PC-3 (cell line): Measurements from ENCODE around the gene AGAP5. TPM values are rescaled to one million over a fixed set of nuclear protein-coding genes. Genes with fewer than 3 reads are reported as not detected.

Experiments
- ATAC-seq: fragments of 200-7000 bp; cut with Tn5 transposase; 2 replicates; pipeline ENCODE4 v1.9.1; 2020; ENCODE audit warnings: mild to moderate bottlenecking, moderate library complexity
- BruUV-seq: library from RNA; stranded (reverse); fragments of 400-500 nt; replicated peaks from 2 replicates; lab custom pipeline; 2021; lab: Mats Ljungman, UMichigan
- CTCF ChIA-PET: fragments of 300-600 bp; sonication (Branson Sonifier 250); formaldehyde crosslinking; loops from one replicate; lab custom pipeline; 2022; ENCODE audit warnings: antibody characterized with exemption; lab: Charles Lee
- POLR2A ChIA-PET: fragments of 300-600 bp; sonication (Branson Sonifier 250); formaldehyde crosslinking; loops from one replicate; lab custom pipeline; 2022; ENCODE audit warnings: antibody characterized with exemption; ENCODE audit not compliant: unreplicated experiment; lab: Charles Lee
- DNase-seq: peaks from one replicate; pipeline ENCODE4 v3.0.0-alpha.2; 2015
- H2AFZ ChIP-seq: fragments of 300-600 bp; sonication (generic); 2 replicates; pipeline ENCODE4 v1.6.0; 2016; ENCODE audit warnings: antibody characterized with exemption, low read length
- H3F3A ChIP-seq: fragments of 300-600 bp; sonication (generic); one replicate; pipeline ENCODE4 v1.6.0; 2017; ENCODE audit warnings: antibody characterized with exemption, low read length, control low read depth, mild to moderate bottlenecking; ENCODE audit not compliant: unreplicated experiment
- H3K27ac ChIP-seq: fragments of 300-600 bp; sonication (generic); 2 replicates; pipeline ENCODE4 v1.5.1; 2016; ENCODE audit warnings: mild to moderate bottlenecking, low read length
- H3K27me3 ChIP-seq: fragments of 300-600 bp; sonication (generic); 2 replicates; pipeline ENCODE4 v1.6.1; 2016; ENCODE audit warnings: low read length, mixed read lengths
- H3K36me3 ChIP-seq: fragments of 300-600 bp; sonication (generic); 2 replicates; pipeline ENCODE4 v1.6.1; 2016; ENCODE audit warnings: low read depth, mixed run types, low read length, mixed read lengths
- H3K4me1 ChIP-seq: fragments of 300-600 bp; sonication (generic); 2 replicates; pipeline ENCODE4 v1.5.1; 2016; ENCODE audit warnings: low read length; ENCODE audit not compliant: insufficient read depth
- H3K4me2 ChIP-seq: fragments of 300-600 bp; sonication (generic); 2 replicates; pipeline ENCODE4 v1.6.0; 2016; ENCODE audit warnings: low read length
- H3K4me3 ChIP-seq: fragments of 300-600 bp; sonication (generic); 2 replicates; pipeline ENCODE4 v1.5.1; 2016; ENCODE audit warnings: mild to moderate bottlenecking, low read length, mixed read lengths
- H3K79me2 ChIP-seq: fragments of 300-600 bp; sonication (generic); 2 replicates; pipeline ENCODE4 v1.6.1; 2017; ENCODE audit warnings: low read length, mixed read lengths
- H3K9ac ChIP-seq: fragments of 300-600 bp; sonication (generic); 2 replicates; pipeline ENCODE4 v1.6.0; 2016; ENCODE audit warnings: mild to moderate bottlenecking, low read length
- H3K9me2 ChIP-seq: fragments of 300-600 bp; sonication (generic); replicated peaks from 2 replicates; pipeline ENCODE4 v1.6.1; 2016; ENCODE audit warnings: mixed run types, low read length, mixed read lengths
- H3K9me3 ChIP-seq: fragments of 300-600 bp; sonication (generic); 2 replicates; pipeline ENCODE4 v1.6.1; 2016; ENCODE audit warnings: low read length, mixed read lengths
- H4K20me1 ChIP-seq: fragments of 300-600 bp; sonication (generic); 2 replicates; pipeline ENCODE4 v1.6.1; 2016; ENCODE audit warnings: low read length, mixed read lengths
- EZH2 ChIP-seq: fragments of 300-600 bp; sonication (generic); IDR thresholded peaks from one replicate; pipeline ENCODE4 v1.6.1; 2017; ENCODE audit warnings: antibody characterized with exemption, mild to moderate bottlenecking, low read length; ENCODE audit not compliant: unreplicated experiment
- EZH2phosphoT487 ChIP-seq: fragments of 300-600 bp; sonication (generic); IDR thresholded peaks from 2 replicates; pipeline ENCODE4 v1.6.1; 2018; ENCODE audit warnings: mild to moderate bottlenecking, antibody characterized with exemption, low read length, borderline replicate concordance
- intact Hi-C: fragments of 100-400 bp; cut with micrococcal nuclease; formaldehyde crosslinking; loops from 2 replicates; pipeline ENCODE4 v1.9.0; 2023
- total RNA-seq: library from RNA; depleted of rRNA; stranded (reverse); fragments of >200 nt; gene quantifications from 2 replicates; pipeline ENCODE4 v1.2.3, GENCODE V29; 2014
- TF ChIP-seq, protein P1 (sequence below): fragments of 300-600 bp; sonication (generic); conservative IDR thresholded peaks from 2 replicates; pipeline ENCODE4 v1.5.1; 2017; ENCODE audit warnings: antibody characterized with exemption, low read depth, mild to moderate bottlenecking, low read length

The AGAP5 gene
- total RNA-seq, 1 experiment from 2014 or later, result 15.0 TPM

DNA sequence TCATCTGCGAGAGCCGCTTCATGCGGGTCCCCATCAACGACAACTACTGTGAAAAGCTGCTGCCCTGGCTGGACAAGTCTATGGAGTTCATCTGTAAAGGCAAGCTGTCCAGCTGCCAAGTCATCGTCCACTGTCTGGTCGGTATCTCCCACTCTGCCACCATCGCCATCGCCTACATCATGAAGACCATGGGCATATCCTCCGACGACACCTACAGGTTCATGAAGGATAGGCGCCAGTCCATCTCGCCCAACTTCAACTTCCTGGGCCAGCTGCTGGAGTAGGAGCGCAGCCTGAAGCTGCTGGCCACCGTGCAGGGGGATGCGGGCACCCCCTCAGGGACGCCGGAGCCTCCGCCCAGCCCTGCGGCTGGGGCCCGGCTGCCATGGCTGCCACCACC, 34.5 kb upstream of the AGAP5 start:
- no peak overlapping the region for H2AFZ ChIP-seq
- intact Hi-C loops, result no loop called here

DNA sequence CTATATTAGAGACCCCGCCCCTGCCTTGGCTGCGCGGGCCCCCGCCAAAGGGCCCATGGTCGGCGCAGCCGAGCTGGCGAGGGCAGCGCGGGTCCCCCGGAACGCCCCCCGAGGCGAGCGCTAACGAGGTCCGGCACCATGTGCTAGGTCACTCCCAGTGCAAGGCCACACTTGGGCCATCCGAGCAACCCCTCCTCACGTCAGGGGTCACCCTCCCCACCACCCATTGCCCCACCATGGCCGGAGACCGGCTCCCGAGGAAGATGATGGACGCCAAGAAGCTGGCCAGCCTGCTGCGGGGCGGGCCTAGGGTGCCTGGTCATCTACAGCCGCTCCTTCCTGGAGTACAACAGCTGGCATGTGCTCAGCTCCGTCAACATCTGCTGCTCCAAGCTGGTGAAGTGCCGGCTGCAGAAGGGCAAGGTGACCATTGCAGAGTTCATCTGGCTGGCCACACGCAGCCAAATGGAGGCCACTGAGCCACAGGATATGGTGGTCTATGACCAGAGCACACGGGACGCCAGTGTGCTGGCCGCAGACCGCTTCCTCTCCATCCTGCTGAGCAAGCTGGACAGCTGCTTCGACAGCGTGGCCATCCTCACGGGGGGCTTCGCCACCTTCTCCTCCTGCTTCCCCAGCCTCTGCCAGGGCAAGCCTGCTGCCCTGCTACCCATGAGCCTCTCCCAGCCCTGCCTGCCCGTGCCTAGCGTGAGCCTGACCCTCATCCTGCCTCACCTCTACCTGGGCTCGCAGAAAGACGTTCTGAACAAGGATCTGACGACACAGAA, 33.9 kb upstream of the AGAP5 start:
- peaks cover 9% of the 10 kb centered on the region for H3K4me1 ChIP-seq
- H3K9ac ChIP-seq, result peak overlapping the region; percentile 80; the same call in 1 of the 2 replicates
- DNase-seq (no peak), ATAC-seq (no peak)
- H3K27me3 ChIP-seq, result no peaks in the 10 kb centered on the region
- H3K4me2 ChIP-seq, result peak overlapping the region; percentile 81
- no peaks in the 10 kb centered on the region for H4K20me1 ChIP-seq
- peaks cover 63% of the 10 kb centered on the region for H3K79me2 ChIP-seq
- CTCF ChIA-PET, result interaction anchor here (0.6 kb wide), 1 partner anchor 58 kb away, joined by 3 read pairs; no protein-coding TSS in a partner anchor
- no peaks in the 10 kb centered on the region for H3K9me3 ChIP-seq
- TF ChIP-seq, protein P1, sequence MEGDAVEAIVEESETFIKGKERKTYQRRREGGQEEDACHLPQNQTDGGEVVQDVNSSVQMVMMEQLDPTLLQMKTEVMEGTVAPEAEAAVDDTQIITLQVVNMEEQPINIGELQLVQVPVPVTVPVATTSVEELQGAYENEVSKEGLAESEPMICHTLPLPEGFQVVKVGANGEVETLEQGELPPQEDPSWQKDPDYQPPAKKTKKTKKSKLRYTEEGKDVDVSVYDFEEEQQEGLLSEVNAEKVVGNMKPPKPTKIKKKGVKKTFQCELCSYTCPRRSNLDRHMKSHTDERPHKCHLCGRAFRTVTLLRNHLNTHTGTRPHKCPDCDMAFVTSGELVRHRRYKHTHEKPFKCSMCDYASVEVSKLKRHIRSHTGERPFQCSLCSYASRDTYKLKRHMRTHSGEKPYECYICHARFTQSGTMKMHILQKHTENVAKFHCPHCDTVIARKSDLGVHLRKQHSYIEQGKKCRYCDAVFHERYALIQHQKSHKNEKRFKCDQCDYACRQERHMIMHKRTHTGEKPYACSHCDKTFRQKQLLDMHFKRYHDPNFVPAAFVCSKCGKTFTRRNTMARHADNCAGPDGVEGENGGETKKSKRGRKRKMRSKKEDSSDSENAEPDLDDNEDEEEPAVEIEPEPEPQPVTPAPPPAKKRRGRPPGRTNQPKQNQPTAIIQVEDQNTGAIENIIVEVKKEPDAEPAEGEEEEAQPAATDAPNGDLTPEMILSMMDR, result no peak
- no peak for TF ChIP-seq EZH2phosphoT487
- no peak for TF ChIP-seq EZH2
- no peaks in the 10 kb centered on the region for H3K9me2 ChIP-seq
- no peak overlapping the region for H2AFZ ChIP-seq
- POLR2A ChIA-PET, result interaction anchor here (0.6 to 1.0 kb wide), 3 partner anchors 13 to 42 kb away, joined by 3 to 4 read pairs (median 4); no protein-coding TSS in a partner anchor
- no TSS peak for BruUV-seq
- no peak overlapping the region for H3K27ac ChIP-seq
- intact Hi-C loops, result loop anchor here (2.0 kb wide), 2 partner anchors 41 to 53 kb away; partner anchors contain the start of gene ZSWIM8
- H3F3A ChIP-seq, result peaks cover 10% of the 10 kb centered on the region
- H3K4me3 ChIP-seq, result peak overlapping the region; percentile 69
- H3K36me3 ChIP-seq, result peaks cover 24% of the 10 kb centered on the region

More for the DNA sequence above, 34.5 kb upstream of the AGAP5 start:
- no peak overlapping the region for H3K27ac ChIP-seq
- H4K20me1 ChIP-seq, result no peaks in the 10 kb centered on the region
- BruUV-seq, result no TSS peak
- CTCF ChIA-PET, result no interaction called here
- peaks cover 63% of the 10 kb centered on the region for H3K79me2 ChIP-seq
- peaks cover 10% of the 10 kb centered on the region for H3F3A ChIP-seq
- peaks cover 9% of the 10 kb centered on the region for H3K4me1 ChIP-seq
- no peak for DNase-seq
- ATAC-seq, result no peak
- H3K4me2 ChIP-seq, result no peak overlapping the region
- no peak for TF ChIP-seq EZH2phosphoT487
- TF ChIP-seq EZH2, result no peak
- TF ChIP-seq, protein P1, result no peak
- POLR2A ChIA-PET, result interaction anchor here (0.6 to 1.0 kb wide), 3 partner anchors 13 to 42 kb away, joined by 3 to 4 read pairs (median 4); no protein-coding TSS in a partner anchor
- H3K4me3 ChIP-seq, result no peak overlapping the region
- no peaks in the 10 kb centered on the region for H3K9me2 ChIP-seq
- H3K9me3 ChIP-seq, result no peaks in the 10 kb centered on the region
- no peak overlapping the region for H3K9ac ChIP-seq
- H3K36me3 ChIP-seq, result peaks cover 18% of the 10 kb centered on the region
- no peaks in the 10 kb centered on the region for H3K27me3 ChIP-seq
